SK-N-SH (cell line): ENCODE measurements around the gene CNGA1. TPM values are rescaled to one million over a fixed set of nuclear protein-coding genes. Genes with fewer than 3 reads are reported as not detected.

Source experiments
- CTCF ChIA-PET: fragments of 300-600, 350-600 bp; formaldehyde crosslinking; extraction: SDS; loops from one replicate; lab custom pipeline; 2021; lab: Yijun Ruan, JAX
- POLR2A ChIA-PET: fragments of 350-600 bp; sonication (Branson Sonifier 250); formaldehyde crosslinking; extraction: SDS; loops from one replicate; lab custom pipeline; 2020; ENCODE audit warnings: antibody characterized with exemption, inconsistent platforms; lab: Yijun Ruan, JAX
- DNase-seq: peaks from one replicate; pipeline ENCODE4 v3.0.0; 2012
- H2AFZ ChIP-seq: fragments of 200-600 bp; sonication (generic); 2 replicates; pipeline ENCODE4 v1.8.1; 2016; ENCODE audit warnings: antibody characterized with exemption, mild to moderate bottlenecking, low read depth
- H3F3A ChIP-seq: fragments of 200-600 bp; sonication (generic); replicated peaks from 2 replicates; pipeline ENCODE3; 2016; ENCODE audit warnings: antibody characterized with exemption, mild to moderate bottlenecking; ENCODE audit not compliant: insufficient read depth
- H3K27ac ChIP-seq, 2 experiments: fragments of 200-500 bp in 1 of 2; fragments of 200-600 bp in 1 of 2; sonication (Bioruptor generic) in 1 of 2; sonication (generic), shearing (Covaris generic) in 1 of 2; 2 replicates each; pipeline versions ENCODE4 v1.5.1 to v1.6.1; 2014 to 2016; ENCODE audit warnings: low read depth in 2 of 2, inconsistent platforms in 1 of 2, low read length in 1 of 2, mild to moderate bottlenecking in 1 of 2, mixed read lengths in 1 of 2
- H3K27me3 ChIP-seq: fragments of 200-600 bp; sonication (generic), shearing (Covaris generic); 2 replicates; pipeline ENCODE4 v1.6.1; 2016; ENCODE audit warnings: mixed run types; ENCODE audit not compliant: insufficient read depth
- H3K36me3 ChIP-seq, 2 experiments: fragments of 200-500 bp in 1 of 2; fragments of 200-600 bp in 1 of 2; sonication (Bioruptor generic) in 1 of 2; sonication (generic) in 1 of 2; replicated peaks in 1 of 2; 2 replicates each; pipeline versions ENCODE3 to v1.5.1; 2014 to 2016; ENCODE audit warnings: low read length in 1 of 2, mild to moderate bottlenecking in 1 of 2; ENCODE audit not compliant: insufficient read depth in 2 of 2, control insufficient read depth in 1 of 2
- H3K4me1 ChIP-seq, 2 experiments: fragments of 200-500 bp in 1 of 2; fragments of 200-600 bp in 1 of 2; sonication (Bioruptor generic) in 1 of 2; sonication (generic), shearing (Covaris generic) in 1 of 2; 2 replicates each; pipeline versions ENCODE4 v1.5.1 to v1.6.1; 2014 to 2016; ENCODE audit warnings: low read depth in 1 of 2, low read length in 1 of 2, mixed run types in 1 of 2; ENCODE audit not compliant: insufficient read depth in 2 of 2, control insufficient read depth in 1 of 2
- H3K4me2 ChIP-seq: fragments of 200-600 bp; sonication (generic), shearing (Covaris generic); 2 replicates; pipeline ENCODE4 v1.6.1; 2017; ENCODE audit warnings: mixed run types
- H3K4me3 ChIP-seq, 2 experiments: fragments of 200-500 bp in 1 of 2; fragments of 200-600 bp in 1 of 2; sonication (Bioruptor generic) in 1 of 2; sonication (generic), shearing (Covaris generic) in 1 of 2; 2 replicates each; pipeline versions ENCODE4 v1.5.1 to v1.8.1; 2014 to 2016; ENCODE audit warnings: low read depth in 2 of 2, inconsistent platforms in 1 of 2, low read length in 1 of 2, mild to moderate bottlenecking in 1 of 2, mixed read lengths in 1 of 2, moderate library complexity in 1 of 2
- H3K79me2 ChIP-seq: fragments of 200-600 bp; sonication (generic); 2 replicates; pipeline ENCODE4 v1.8.1; 2017; ENCODE audit warnings: mild to moderate bottlenecking; ENCODE audit not compliant: insufficient read depth
- H3K9ac ChIP-seq: fragments of 200-600 bp; sonication (generic); 2 replicates; pipeline ENCODE4 v1.6.1; 2017; ENCODE audit warnings: mixed run types
- H3K9me2 ChIP-seq: fragments of 200-600 bp; sonication (generic); 2 replicates; pipeline ENCODE4 v1.6.1; 2017; ENCODE audit warnings: mixed run types
- H3K9me3 ChIP-seq: fragments of 200-600 bp; sonication (generic); 2 replicates; pipeline ENCODE4 v1.6.1; 2017; ENCODE audit warnings: mixed run types, mild to moderate bottlenecking, moderate library complexity
- H4K20me1 ChIP-seq: fragments of 200-600 bp; sonication (generic); 2 replicates; pipeline ENCODE4 v1.6.1; 2017; ENCODE audit warnings: mild to moderate bottlenecking, mixed run types; ENCODE audit not compliant: insufficient read depth
- CHD2 ChIP-seq: fragments of 150-350 bp; IDR thresholded peaks from 2 replicates; pipeline ENCODE4 v1.6.1; 2018; ENCODE audit warnings: low read length; ENCODE audit not compliant: partially characterized antibody
- ELF1 ChIP-seq: IDR thresholded peaks from 2 replicates; pipeline ENCODE4 v1.4.0; 2012
- EZH2phosphoT487 ChIP-seq: fragments of 200-600 bp; sonication (generic); IDR thresholded peaks from 2 replicates; pipeline ENCODE4 v1.6.1; 2017; ENCODE audit warnings: low read depth, mixed run types, mild to moderate bottlenecking, antibody characterized with exemption, moderate library complexity, borderline replicate concordance
- FOXM1 ChIP-seq: IDR thresholded peaks from 2 replicates; pipeline ENCODE4 v1.4.0; 2012; ENCODE audit warnings: low read depth, mild to moderate bottlenecking
- GABPA ChIP-seq: IDR thresholded peaks from 2 replicates; pipeline ENCODE4 v1.4.0; 2012; ENCODE audit warnings: low read depth, mild to moderate bottlenecking
- JUND ChIP-seq: IDR thresholded peaks from 2 replicates; pipeline ENCODE4 v1.4.0; 2012
- MAX ChIP-seq: IDR thresholded peaks from 2 replicates; pipeline ENCODE4 v1.4.0; 2012; ENCODE audit warnings: low read depth
- MXI1 ChIP-seq: IDR thresholded peaks from 2 replicates; pipeline ENCODE4 v1.6.1; 2012; ENCODE audit warnings: mild to moderate bottlenecking, low read depth, low read length, improper control_type of control experiment
- NFIC ChIP-seq: IDR thresholded peaks from 2 replicates; pipeline ENCODE4 v1.4.0; 2012; ENCODE audit warnings: borderline replicate concordance
- NRF1 ChIP-seq: IDR thresholded peaks from 2 replicates; pipeline ENCODE4 v1.6.1; 2012; ENCODE audit warnings: low read depth, mild to moderate bottlenecking, low read length
- RAD21 ChIP-seq: IDR thresholded peaks from 2 replicates; pipeline ENCODE4 v1.6.1; 2012; ENCODE audit warnings: mild to moderate bottlenecking, low read length
- RFX5 ChIP-seq: IDR thresholded peaks from 2 replicates; pipeline ENCODE4 v1.6.1; 2012; ENCODE audit warnings: mild to moderate bottlenecking, improper control_type of control experiment, low read length
- SMC3 ChIP-seq: IDR thresholded peaks from 2 replicates; pipeline ENCODE4 v1.6.1; 2012; ENCODE audit warnings: low read depth, low read length, improper control_type of control experiment
- TAF1 ChIP-seq: IDR thresholded peaks from 2 replicates; pipeline ENCODE4 v1.6.1; 2012; ENCODE audit warnings: low read depth, mild to moderate bottlenecking, low read length, moderate library complexity, borderline replicate concordance
- USF1 ChIP-seq: IDR thresholded peaks from 2 replicates; pipeline ENCODE4 v1.4.0; 2012; ENCODE audit warnings: low read depth, borderline replicate concordance
- YY1 ChIP-seq: IDR thresholded peaks from 2 replicates; pipeline ENCODE4 v1.4.0; 2012; ENCODE audit warnings: low read depth, mild to moderate bottlenecking
- WGBS: methylation state at CpG from one replicate; pipeline ENCODE4 v1.1.6; 2017; ENCODE audit warnings: low lambda C conversion rate; 5-methylcytosine and 5-hydroxymethylcytosine counted together
- polyA plus RNA-seq, 3 experiments: library from polyadenylated mRNA; depleted of rRNA; stranded (reverse); fragments of >200 nt; gene quantifications; 2 replicates each; pipeline ENCODE4 v1.2.3, GENCODE V29; 2012
- TF ChIP-seq, protein P1 (sequence below): fragments of 200-600 bp; sonication (generic); IDR thresholded peaks from 2 replicates; pipeline ENCODE4 v1.6.1; 2017; ENCODE audit warnings: antibody characterized with exemption, mild to moderate bottlenecking, moderate library complexity
- TF ChIP-seq, protein P2 (sequence below): IDR thresholded peaks from 2 replicates; pipeline ENCODE4; 2012
- TF ChIP-seq, protein P3 (sequence below): IDR thresholded peaks from 2 replicates; pipeline ENCODE4 v1.4.0; 2012; ENCODE audit warnings: low read depth, borderline replicate concordance

CNGA1 gene
- polyA plus RNA-seq, 1 of the 3 experiments (the other 2 are of a cell fraction), result 0.23 TPM

DNA sequence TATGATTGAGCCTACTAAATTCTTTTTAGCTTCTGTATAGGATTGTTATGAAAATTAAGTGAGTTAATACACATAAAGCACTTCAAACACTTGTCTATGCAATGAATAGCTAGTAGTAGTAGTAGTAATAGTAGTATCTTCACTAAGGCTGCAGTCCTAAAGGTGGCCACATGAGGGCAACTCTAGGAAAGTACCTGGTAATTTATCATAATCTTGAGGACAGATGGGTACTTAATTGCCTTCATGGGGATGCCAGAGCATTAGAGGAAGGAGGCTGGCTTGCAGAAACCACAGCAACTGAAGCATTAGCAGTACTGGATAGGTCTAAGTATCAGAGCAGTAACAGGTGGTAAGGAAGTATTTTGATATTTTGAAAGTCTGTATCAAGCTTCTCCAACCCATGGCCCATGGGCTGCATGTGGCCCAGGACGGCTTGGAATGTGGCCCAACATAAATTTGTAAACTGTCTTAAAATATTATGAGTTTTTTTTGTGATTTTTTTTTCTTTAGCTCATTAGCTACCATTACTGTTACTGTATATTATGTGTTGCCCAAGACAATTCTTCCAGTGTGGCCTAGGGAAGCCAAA, 17.4 kb upstream of the CNGA1 start:
- Histone ChIP-seq H3K79me2 (no peaks in the 10 kb centered on the region), H3K9me2 (no peaks in the 10 kb centered on the region), H3K27me3 (no peaks in the 10 kb centered on the region), H3K4me1 (no peaks in the 10 kb centered on the region), H3F3A (no peaks in the 10 kb centered on the region), H3K36me3 (no peaks in the 10 kb centered on the region), H3K9me3 (no peaks in the 10 kb centered on the region)
- 69% methylated on average over 1 of the region's 1 CpG for WGBS
- DNase-seq, result peak; percentile 40
- TF ChIP-seq, protein P1, sequence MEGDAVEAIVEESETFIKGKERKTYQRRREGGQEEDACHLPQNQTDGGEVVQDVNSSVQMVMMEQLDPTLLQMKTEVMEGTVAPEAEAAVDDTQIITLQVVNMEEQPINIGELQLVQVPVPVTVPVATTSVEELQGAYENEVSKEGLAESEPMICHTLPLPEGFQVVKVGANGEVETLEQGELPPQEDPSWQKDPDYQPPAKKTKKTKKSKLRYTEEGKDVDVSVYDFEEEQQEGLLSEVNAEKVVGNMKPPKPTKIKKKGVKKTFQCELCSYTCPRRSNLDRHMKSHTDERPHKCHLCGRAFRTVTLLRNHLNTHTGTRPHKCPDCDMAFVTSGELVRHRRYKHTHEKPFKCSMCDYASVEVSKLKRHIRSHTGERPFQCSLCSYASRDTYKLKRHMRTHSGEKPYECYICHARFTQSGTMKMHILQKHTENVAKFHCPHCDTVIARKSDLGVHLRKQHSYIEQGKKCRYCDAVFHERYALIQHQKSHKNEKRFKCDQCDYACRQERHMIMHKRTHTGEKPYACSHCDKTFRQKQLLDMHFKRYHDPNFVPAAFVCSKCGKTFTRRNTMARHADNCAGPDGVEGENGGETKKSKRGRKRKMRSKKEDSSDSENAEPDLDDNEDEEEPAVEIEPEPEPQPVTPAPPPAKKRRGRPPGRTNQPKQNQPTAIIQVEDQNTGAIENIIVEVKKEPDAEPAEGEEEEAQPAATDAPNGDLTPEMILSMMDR, result peak; percentile 65
- TF ChIP-seq, protein P2, sequence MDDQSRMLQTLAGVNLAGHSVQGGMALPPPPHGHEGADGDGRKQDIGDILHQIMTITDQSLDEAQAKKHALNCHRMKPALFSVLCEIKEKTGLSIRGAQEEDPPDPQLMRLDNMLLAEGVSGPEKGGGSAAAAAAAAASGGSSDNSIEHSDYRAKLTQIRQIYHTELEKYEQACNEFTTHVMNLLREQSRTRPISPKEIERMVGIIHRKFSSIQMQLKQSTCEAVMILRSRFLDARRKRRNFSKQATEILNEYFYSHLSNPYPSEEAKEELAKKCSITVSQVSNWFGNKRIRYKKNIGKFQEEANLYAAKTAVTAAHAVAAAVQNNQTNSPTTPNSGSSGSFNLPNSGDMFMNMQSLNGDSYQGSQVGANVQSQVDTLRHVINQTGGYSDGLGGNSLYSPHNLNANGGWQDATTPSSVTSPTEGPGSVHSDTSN, result peak; percentile 52; the same call in 1 of the 2 replicates
- TF ChIP-seq RAD21, result peak; percentile 36
- no peak for TF ChIP-seq NRF1
- TF ChIP-seq, all 33 proteins: peak for 3
- Histone ChIP-seq H3K4me3 (no peak overlapping the region), H3K4me2 (no peak overlapping the region), H3K9ac (no peak overlapping the region), H3K27ac (no peak overlapping the region), H4K20me1 (no peaks in the 10 kb centered on the region), H2AFZ (no peak overlapping the region)
- CTCF ChIA-PET, result interaction anchor here (0.6 to 4.4 kb wide), 13 partner anchors 8 to 365 kb away, joined by 3 to 19 read pairs (median 4); partner anchors contain the start of genes CNGA1 and NIPAL1
- POLR2A ChIA-PET, result no interaction called here

DNA sequence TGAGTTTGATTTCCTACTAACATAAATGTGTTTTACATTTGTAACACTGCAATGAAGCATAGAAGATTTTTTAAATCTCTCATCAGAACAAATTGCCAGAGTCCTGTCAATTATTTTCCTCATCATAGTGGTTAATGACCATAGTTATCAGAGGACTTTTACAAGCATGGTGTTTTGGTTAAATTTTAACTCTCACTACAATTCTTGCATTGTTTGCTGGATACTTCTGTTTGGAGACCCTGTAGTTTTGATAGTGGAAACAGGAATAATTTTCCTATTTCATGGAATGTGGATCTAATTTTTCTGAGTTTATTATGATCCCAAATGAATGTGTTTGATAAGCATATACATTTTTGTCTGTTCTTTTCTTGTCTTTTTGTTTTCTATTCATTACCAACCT, 16.9 kb upstream of the CNGA1 start:
- Histone ChIP-seq H3K4me2 (no peak overlapping the region), H3K4me1 (no peaks in the 10 kb centered on the region), H3K36me3 (no peaks in the 10 kb centered on the region), H3K9me2 (no peaks in the 10 kb centered on the region), H2AFZ (no peak overlapping the region), H3K79me2 (no peaks in the 10 kb centered on the region), H3K27me3 (no peaks in the 10 kb centered on the region), H3K9ac (no peak overlapping the region), H3F3A (no peaks in the 10 kb centered on the region), H4K20me1 (no peaks in the 10 kb centered on the region), H3K9me3 (no peaks in the 10 kb centered on the region), H3K27ac (no peak overlapping the region), H3K4me3 (no peak overlapping the region)
- ChIA-PET POLR2A (no interaction called here), CTCF (interaction anchor here (0.7 to 4.4 kb wide), 9 partner anchors 13 to 142 kb away, joined by 3 to 19 read pairs (median 4); partner anchors contain the start of genes CNGA1 and NIPAL1)
- no peak for DNase-seq
- TF ChIP-seq ELF1, result no peak
- TF ChIP-seq, protein P3, sequence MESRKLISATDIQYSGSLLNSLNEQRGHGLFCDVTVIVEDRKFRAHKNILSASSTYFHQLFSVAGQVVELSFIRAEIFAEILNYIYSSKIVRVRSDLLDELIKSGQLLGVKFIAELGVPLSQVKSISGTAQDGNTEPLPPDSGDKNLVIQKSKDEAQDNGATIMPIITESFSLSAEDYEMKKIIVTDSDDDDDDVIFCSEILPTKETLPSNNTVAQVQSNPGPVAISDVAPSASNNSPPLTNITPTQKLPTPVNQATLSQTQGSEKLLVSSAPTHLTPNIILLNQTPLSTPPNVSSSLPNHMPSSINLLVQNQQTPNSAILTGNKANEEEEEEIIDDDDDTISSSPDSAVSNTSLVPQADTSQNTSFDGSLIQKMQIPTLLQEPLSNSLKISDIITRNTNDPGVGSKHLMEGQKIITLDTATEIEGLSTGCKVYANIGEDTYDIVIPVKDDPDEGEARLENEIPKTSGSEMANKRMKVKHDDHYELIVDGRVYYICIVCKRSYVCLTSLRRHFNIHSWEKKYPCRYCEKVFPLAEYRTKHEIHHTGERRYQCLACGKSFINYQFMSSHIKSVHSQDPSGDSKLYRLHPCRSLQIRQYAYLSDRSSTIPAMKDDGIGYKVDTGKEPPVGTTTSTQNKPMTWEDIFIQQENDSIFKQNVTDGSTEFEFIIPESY, result no peak
- TF ChIP-seq GABPA, result no peak
- no peak for TF ChIP-seq NFIC
- no peak for TF ChIP-seq SMC3
- no peak for TF ChIP-seq NRF1
- no peak for TF ChIP-seq TAF1
- no peak for TF ChIP-seq MXI1
- TF ChIP-seq, protein P2, result no peak
- no peak for TF ChIP-seq USF1
- no peak for TF ChIP-seq JUND
- no peak for TF ChIP-seq YY1
- TF ChIP-seq EZH2phosphoT487, result no peak
- no peak for TF ChIP-seq MAX
- no peak for TF ChIP-seq FOXM1
- no peak for TF ChIP-seq RFX5
- no peak for TF ChIP-seq CHD2
